GM19463 (cell line): ENCODE measurements around the gene DNAL1.
"Not testable (repeated sequence)": the region's sequence is repeated elsewhere in the genome, so short reads cannot be mapped to it uniquely, and the experiment has no call there.

Source experiments
- ATAC-seq: cut with Tn5 transposase; IDR thresholded peaks from one replicate; pipeline ENCODE4 v1.9.1; 2021; ENCODE audit warnings: mild to moderate bottlenecking, moderate library complexity; ENCODE audit not compliant: unreplicated experiment

The DNAL1 gene

GRCh38 chr14:73637830-73638229 lies 7.0 kb upstream of the DNAL1 start:
- no peak for ATAC-seq

- ATAC-seq, result no peak
Measured at GRCh38 chr14:73640796-73641365, 3.9 kb upstream of the DNAL1 start.

- no peak for ATAC-seq
Measured at GRCh38 chr14:73645248-73645610, 443 bp downstream of the DNAL1 start.

- ATAC-seq, result no peak
Measured at GRCh38 chr14:73651005-73651404, 6.2 kb downstream of the DNAL1 start.

- no peak for ATAC-seq
Measured at GRCh38 chr14:73655851-73656250, 11.1 kb downstream of the DNAL1 start.

- not testable (repeated sequence) for ATAC-seq
Measured at GRCh38 chr14:73659202-73659601, 14.4 kb downstream of the DNAL1 start.

GRCh38 chr14:73660511-73660910 lies 15.7 kb downstream of the DNAL1 start:
- no peak for ATAC-seq

- ATAC-seq, result no peak
Measured at GRCh38 chr14:73661872-73662271, 17.1 kb downstream of the DNAL1 start.

- ATAC-seq, result no peak
Measured at GRCh38 chr14:73662487-73662943, 17.7 kb downstream of the DNAL1 start.

GRCh38 chr14:73663548-73664212 lies 18.9 kb downstream of the DNAL1 start:
- no peak for ATAC-seq

- no peak for ATAC-seq
Measured at GRCh38 chr14:73665130-73665529, 20.3 kb downstream of the DNAL1 start.

GRCh38 chr14:73666583-73666982 lies 21.8 kb downstream of the DNAL1 start:
- no peak for ATAC-seq

- ATAC-seq, result no peak
Measured at GRCh38 chr14:73667854-73668253, 23.1 kb downstream of the DNAL1 start.

- ATAC-seq, result no peak
Measured at GRCh38 chr14:73674986-73675385, 30.2 kb downstream of the DNAL1 start.

- no peak for ATAC-seq
Measured at GRCh38 chr14:73678698-73679097, 33.9 kb downstream of the DNAL1 start.

GRCh38 chr14:73680821-73681220 lies 36.0 kb downstream of the DNAL1 start:
- ATAC-seq, result no peak

- ATAC-seq, result no peak
Measured at GRCh38 chr14:73684627-73685026, 39.8 kb downstream of the DNAL1 start.

GRCh38 chr14:73685328-73685727 lies 40.5 kb downstream of the DNAL1 start:
- no peak for ATAC-seq

GRCh38 chr14:73686901-73687300 lies 42.1 kb downstream of the DNAL1 start:
- no peak for ATAC-seq

GRCh38 chr14:73694083-73694482 lies 49.3 kb downstream of the DNAL1 start:
- ATAC-seq, result no peak

- no peak for ATAC-seq
Measured at GRCh38 chr14:73695082-73695481, 50.3 kb downstream of the DNAL1 start.

- ATAC-seq, result peak; percentile 50
Measured at GRCh38 chr14:73695997-73696396, 51.2 kb downstream of the DNAL1 start.
